Mucosa of rectum (tissue), 2 donors: ENCODE data around the gene ATP8A1.
"Not testable (repeated sequence)": the region's sequence is repeated elsewhere in the genome, so short reads cannot be mapped to it uniquely, and the experiment has no call there.

ENCODE experiments used
- H3K27ac ChIP-seq, 2 donors: one replicate each; pipeline ENCODE4 v1.7.0; 2013; ENCODE audit warnings: inconsistent platforms in 2 of 2, low read depth in 2 of 2, low read length in 2 of 2
- H3K27me3 ChIP-seq, 2 donors: one replicate each; pipeline ENCODE4 v1.7.0; 2013; ENCODE audit warnings: low read length in 2 of 2; ENCODE audit not compliant: control insufficient read depth in 2 of 2, insufficient read depth in 2 of 2
- H3K36me3 ChIP-seq, 2 donors: one replicate each; pipeline ENCODE4 v1.7.0; 2013; ENCODE audit warnings: low read length in 2 of 2; ENCODE audit not compliant: control insufficient read depth in 2 of 2, insufficient read depth in 2 of 2
- H3K4me1 ChIP-seq, 2 donors: one replicate each; pipeline ENCODE4 v1.7.0; 2013; ENCODE audit warnings: low read length in 2 of 2, mild to moderate bottlenecking in 1 of 2; ENCODE audit not compliant: control insufficient read depth in 2 of 2, insufficient read depth in 2 of 2
- H3K4me3 ChIP-seq, 2 donors: one replicate each; pipeline ENCODE4 v1.7.0; 2013; ENCODE audit warnings: low read length in 2 of 2
- H3K9ac ChIP-seq, 2 donors: one replicate each; pipeline ENCODE4 v1.7.0; 2013; ENCODE audit warnings: low read length in 2 of 2, low read depth in 1 of 2, mild to moderate bottlenecking in 1 of 2
- H3K9me3 ChIP-seq, 2 donors: one replicate each; pipeline ENCODE4 v1.7.0; 2013; ENCODE audit warnings: low read length in 2 of 2; ENCODE audit not compliant: control insufficient read depth in 2 of 2
- donor health status: healthy.
- donor health status: Normal muscosa, but diverticular disease.

ATP8A1 gene

GRCh38 chr4:42672359-42673081 is 15.6 kb upstream of the ATP8A1 start:
- H3K4me3 ChIP-seq: no peak overlapping the region
- H3K9ac ChIP-seq: no peak overlapping the region
- H3K27me3 ChIP-seq: peaks cover 0 to 2% of the 10 kb centered on the region in 2 donors
- no peaks in the 10 kb centered on the region for H3K4me1 ChIP-seq
- no peak overlapping the region for H3K27ac ChIP-seq
- H3K36me3 ChIP-seq: no peaks in the 10 kb centered on the region
- H3K9me3 ChIP-seq: no peaks in the 10 kb centered on the region

- H3K4me3 ChIP-seq: no peak overlapping the region
- H3K4me1 ChIP-seq: no peaks in the 10 kb centered on the region
- no peak overlapping the region for H3K9ac ChIP-seq
- H3K36me3 ChIP-seq: no peaks in the 10 kb centered on the region
- H3K27ac ChIP-seq: no peak overlapping the region
- H3K27me3 ChIP-seq: peaks cover 0 to 2% of the 10 kb centered on the region in 2 donors
- H3K9me3 ChIP-seq: no peaks in the 10 kb centered on the region
Measured at GRCh38 chr4:42671431-42672194, 14.7 kb upstream of the ATP8A1 start.

GRCh38 chr4:42658261-42658660 is 1.4 kb upstream of the ATP8A1 start:
- peaks cover 21 to 30% of the 10 kb centered on the region in 2 donors for H3K4me1 ChIP-seq
- peak overlapping the region; percentile 95 to 96 for H3K27ac ChIP-seq
- H3K4me3 ChIP-seq: peak overlapping the region; percentile 90
- no peaks in the 10 kb centered on the region for H3K27me3 ChIP-seq
- peak overlapping the region in 1 of 2 donors; percentile 83 for H3K9ac ChIP-seq
- H3K9me3 ChIP-seq: no peaks in the 10 kb centered on the region
- no peaks in the 10 kb centered on the region for H3K36me3 ChIP-seq

- no peaks in the 10 kb centered on the region for H3K9me3 ChIP-seq
- no peaks in the 10 kb centered on the region for H3K27me3 ChIP-seq
- no peaks in the 10 kb centered on the region for H3K36me3 ChIP-seq
- peak overlapping the region; percentile 85 to 86 for H3K4me3 ChIP-seq
- H3K27ac ChIP-seq: peak overlapping the region; percentile 67 to 78
- peak overlapping the region; percentile 80 to 88 for H3K9ac ChIP-seq
- H3K4me1 ChIP-seq: peaks cover 21 to 30% of the 10 kb centered on the region in 2 donors
Measured at GRCh38 chr4:42656679-42656943, 294 bp downstream of the ATP8A1 start.

GRCh38 chr4:42655921-42656678 is 805 bp downstream of the ATP8A1 start:
- peak overlapping the region; percentile 67 to 78 for H3K27ac ChIP-seq
- H3K9ac ChIP-seq: peak overlapping the region; percentile 80 to 88
- H3K9me3 ChIP-seq: no peaks in the 10 kb centered on the region
- no peaks in the 10 kb centered on the region for H3K27me3 ChIP-seq
- peaks cover 21 to 30% of the 10 kb centered on the region in 2 donors for H3K4me1 ChIP-seq
- peak overlapping the region; percentile 85 to 86 for H3K4me3 ChIP-seq
- H3K36me3 ChIP-seq: no peaks in the 10 kb centered on the region

- Histone ChIP-seq H3K4me1 (peaks cover 21 to 30% of the 10 kb centered on the region in 2 donors), H3K36me3 (no peaks in the 10 kb centered on the region), H3K4me3 (peak overlapping the region; percentile 85 to 86), H3K9ac (peak overlapping the region; percentile 80 to 88), H3K27me3 (no peaks in the 10 kb centered on the region), H3K9me3 (no peaks in the 10 kb centered on the region), H3K27ac (peak overlapping the region; percentile 38 to 78)
Measured at GRCh38 chr4:42655269-42655637, 1.7 kb downstream of the ATP8A1 start.

GRCh38 chr4:42654631-42655268 is 2.2 kb downstream of the ATP8A1 start:
- H3K4me3 ChIP-seq: peak overlapping the region; percentile 85 to 86
- no peaks in the 10 kb centered on the region for H3K36me3 ChIP-seq
- H3K27ac ChIP-seq: peak overlapping the region; percentile 38 to 78

GRCh38 chr4:42653626-42654560 is 3.0 kb downstream of the ATP8A1 start:
- no peaks in the 10 kb centered on the region for H3K9me3 ChIP-seq
- peak overlapping the region; percentile 38 to 78 for H3K27ac ChIP-seq
- no peaks in the 10 kb centered on the region for H3K27me3 ChIP-seq
- H3K4me1 ChIP-seq: peaks cover 21 to 30% of the 10 kb centered on the region in 2 donors
- no peak overlapping the region for H3K4me3 ChIP-seq
- no peaks in the 10 kb centered on the region for H3K36me3 ChIP-seq
- H3K9ac ChIP-seq: no peak overlapping the region

More at GRCh38 chr4:42654631-42655268, 2.2 kb downstream of the ATP8A1 start:
- Histone ChIP-seq H3K4me1 (peaks cover 21 to 30% of the 10 kb centered on the region in 2 donors), H3K9me3 (no peaks in the 10 kb centered on the region), H3K27me3 (no peaks in the 10 kb centered on the region), H3K9ac (peak overlapping the region in 1 of 2 donors; percentile 88)

- H3K4me1 ChIP-seq: peaks cover 21 to 25% of the 10 kb centered on the region in 2 donors
- not testable (repeated sequence) for H3K4me3 ChIP-seq, H3K27me3 ChIP-seq, H3K36me3 ChIP-seq, H3K9ac ChIP-seq, H3K27ac ChIP-seq, H3K9me3 ChIP-seq
Measured at GRCh38 chr4:42652529-42653231, 4.2 kb downstream of the ATP8A1 start.
